Sigmoid colon (tissue), 4 donors: ENCODE results near the gene RFFL.

ENCODE experiments used
- CTCF ChIP-seq, 4 experiments: fragments of 450-650 bp in 3 of 4; fragments of 200-600 bp in 1 of 4; IDR thresholded peaks; one replicate each; pipeline ENCODE4 v1.5.1; 2016 to 2019; ENCODE audit warnings: antibody characterized with exemption in 4 of 4, mild to moderate bottlenecking in 3 of 4, moderate library complexity in 2 of 4
- POLR2AphosphoS5 ChIP-seq, 4 donors: sonication (generic); formaldehyde crosslinking; IDR thresholded peaks; one replicate each; pipeline ENCODE4 v1.6.1; 2017; ENCODE audit warnings: antibody characterized with exemption in 4 of 4

- TF ChIP-seq CTCF (IDR thresholded peaks at IDR 0.05) (no peak), POLR2AphosphoS5 (IDR thresholded peaks at IDR 0.05) (no peak)
These were observed 59.7 kb downstream of the RFFL start for GRCh38 chr17:35003778-35004177.
